ENCODE results near the gene CFAP65. TPM values are rescaled to one million over a fixed set of nuclear protein-coding genes. Genes with fewer than 3 reads are reported as not detected.

Gene CFAP65
- total RNA-seq, 2 donors from 2014 or later: not detected

DNA sequence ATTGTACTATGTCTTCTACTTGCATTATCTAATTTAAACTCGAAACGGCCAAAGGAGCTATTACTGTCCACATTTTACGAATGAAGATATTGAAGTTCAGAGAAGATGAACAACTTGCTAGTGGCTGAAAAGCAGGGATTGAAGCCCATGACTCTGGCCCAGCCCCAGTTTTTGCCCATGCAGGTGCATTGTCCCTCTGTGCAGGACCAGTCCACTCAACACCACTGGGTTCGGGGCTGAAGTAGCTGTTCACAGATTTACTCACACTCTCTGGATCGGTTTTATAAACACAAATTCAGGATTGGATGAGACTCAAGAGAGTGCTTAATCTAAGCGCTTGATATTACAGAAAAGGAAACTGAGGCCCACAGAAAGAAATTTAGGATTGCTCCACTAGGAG, 20.8 kb upstream of the CFAP65 start:
- 72 to 73% methylated on average over 6 of the region's 6 CpGs for WGBS, 2 donors
- Histone ChIP-seq H3K4me1 (peaks cover 38% of the 10 kb centered on the region), H3K36me3 (replicated peaks in 1 of 2; ENCODE audit: insufficient read depth in 1 of 2, low read depth in 2 of 2) (no peaks in the 10 kb centered on the region), H3K27ac (no peak overlapping the region), H3K9me3 (no peaks in the 10 kb centered on the region), H3K4me3 (no peak overlapping the region), H3K27me3 (peaks cover 5 to 22% of the 10 kb centered on the region in 2 donors)
- TF ChIP-seq, protein P1, sequence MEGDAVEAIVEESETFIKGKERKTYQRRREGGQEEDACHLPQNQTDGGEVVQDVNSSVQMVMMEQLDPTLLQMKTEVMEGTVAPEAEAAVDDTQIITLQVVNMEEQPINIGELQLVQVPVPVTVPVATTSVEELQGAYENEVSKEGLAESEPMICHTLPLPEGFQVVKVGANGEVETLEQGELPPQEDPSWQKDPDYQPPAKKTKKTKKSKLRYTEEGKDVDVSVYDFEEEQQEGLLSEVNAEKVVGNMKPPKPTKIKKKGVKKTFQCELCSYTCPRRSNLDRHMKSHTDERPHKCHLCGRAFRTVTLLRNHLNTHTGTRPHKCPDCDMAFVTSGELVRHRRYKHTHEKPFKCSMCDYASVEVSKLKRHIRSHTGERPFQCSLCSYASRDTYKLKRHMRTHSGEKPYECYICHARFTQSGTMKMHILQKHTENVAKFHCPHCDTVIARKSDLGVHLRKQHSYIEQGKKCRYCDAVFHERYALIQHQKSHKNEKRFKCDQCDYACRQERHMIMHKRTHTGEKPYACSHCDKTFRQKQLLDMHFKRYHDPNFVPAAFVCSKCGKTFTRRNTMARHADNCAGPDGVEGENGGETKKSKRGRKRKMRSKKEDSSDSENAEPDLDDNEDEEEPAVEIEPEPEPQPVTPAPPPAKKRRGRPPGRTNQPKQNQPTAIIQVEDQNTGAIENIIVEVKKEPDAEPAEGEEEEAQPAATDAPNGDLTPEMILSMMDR (IDR thresholded peaks at IDR 0.05): no peak
- DNase-seq: no peak
- intact Hi-C loops (cut with DNase I): no loop called here
- ATAC-seq: no peak

DNA sequence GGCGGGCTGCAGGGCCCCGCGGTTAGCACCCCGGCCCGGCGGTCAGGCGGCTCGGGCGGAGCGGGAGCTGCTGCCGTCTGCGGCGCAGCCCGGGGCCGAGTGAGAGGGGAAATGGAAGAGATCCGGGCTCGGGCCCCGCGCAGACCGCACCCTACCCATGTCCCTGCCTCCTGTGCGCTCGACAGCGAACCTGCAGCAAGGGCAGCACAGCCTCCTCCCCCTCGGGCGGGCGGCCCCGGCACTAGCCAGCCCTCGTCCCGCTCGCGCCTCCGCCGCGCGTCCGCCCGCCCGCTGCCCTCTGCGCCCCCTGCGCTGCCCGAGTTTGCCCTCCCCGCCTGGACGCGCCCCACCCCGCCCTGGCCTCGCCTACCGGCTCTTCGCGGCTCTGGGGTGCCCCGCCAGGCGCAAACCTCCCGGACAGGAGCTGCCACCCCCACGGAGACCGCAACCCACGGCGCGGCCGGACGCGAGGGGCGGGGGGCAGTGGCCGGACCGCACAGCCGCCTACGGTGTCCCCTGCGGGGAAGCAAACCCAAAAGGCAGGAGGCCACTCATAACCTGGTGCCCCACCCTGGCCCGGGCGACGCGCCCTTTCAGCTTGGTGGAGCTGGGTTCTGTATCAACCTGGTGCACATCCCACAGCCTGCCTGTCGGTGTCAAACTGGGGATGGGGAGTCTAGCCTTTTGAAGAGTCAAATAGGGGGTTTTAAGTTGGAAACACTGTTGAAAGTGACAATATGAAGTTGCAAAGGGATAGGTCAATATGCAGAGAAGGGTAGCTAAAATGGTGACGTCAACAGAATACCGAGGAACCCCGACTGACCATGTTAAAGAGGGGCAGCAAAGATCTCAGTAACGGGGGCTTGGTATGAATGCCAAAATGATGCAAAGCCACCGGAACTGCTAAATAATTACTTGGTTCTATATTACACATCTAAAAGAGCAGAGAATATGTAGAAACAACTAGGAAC, 19.8 kb upstream of the CFAP65 start, which contains the start of gene IHH:
Gene IHH (minus strand): TSS at position 101 of the 971 bp plus-strand sequence. CDS start 454 bp downstream, outside the sequence.
- ATAC-seq (no peak), DNase-seq (peak in 3 of 4 donors; percentile 29 to 40 (median 34))
- Histone ChIP-seq H3K36me3 (replicated peaks in 1 of 2; ENCODE audit: insufficient read depth in 1 of 2, low read depth in 2 of 2) (no peaks in the 10 kb centered on the region), H3K4me3 (no peak within 1 kb of the TSS), H3K4me1 (peaks cover 45% of the 10 kb centered on the region), H3K27ac (no peak within 1 kb of the TSS), H3K27me3 (peaks cover 5 to 28% of the 10 kb centered on the region in 2 donors), H3K9me3 (no peaks in the 10 kb centered on the region)
- TF ChIP-seq, protein P1 (IDR thresholded peaks at IDR 0.05): no peak
- TF ChIP-seq POLR2A (IDR thresholded peaks at IDR 0.05): no peak
- 3 to 11% methylated on average over 13 to 70 of the region's 76 CpGs for WGBS, 2 donors
- intact Hi-C loops (cut with DNase I): no loop called here

DNA sequence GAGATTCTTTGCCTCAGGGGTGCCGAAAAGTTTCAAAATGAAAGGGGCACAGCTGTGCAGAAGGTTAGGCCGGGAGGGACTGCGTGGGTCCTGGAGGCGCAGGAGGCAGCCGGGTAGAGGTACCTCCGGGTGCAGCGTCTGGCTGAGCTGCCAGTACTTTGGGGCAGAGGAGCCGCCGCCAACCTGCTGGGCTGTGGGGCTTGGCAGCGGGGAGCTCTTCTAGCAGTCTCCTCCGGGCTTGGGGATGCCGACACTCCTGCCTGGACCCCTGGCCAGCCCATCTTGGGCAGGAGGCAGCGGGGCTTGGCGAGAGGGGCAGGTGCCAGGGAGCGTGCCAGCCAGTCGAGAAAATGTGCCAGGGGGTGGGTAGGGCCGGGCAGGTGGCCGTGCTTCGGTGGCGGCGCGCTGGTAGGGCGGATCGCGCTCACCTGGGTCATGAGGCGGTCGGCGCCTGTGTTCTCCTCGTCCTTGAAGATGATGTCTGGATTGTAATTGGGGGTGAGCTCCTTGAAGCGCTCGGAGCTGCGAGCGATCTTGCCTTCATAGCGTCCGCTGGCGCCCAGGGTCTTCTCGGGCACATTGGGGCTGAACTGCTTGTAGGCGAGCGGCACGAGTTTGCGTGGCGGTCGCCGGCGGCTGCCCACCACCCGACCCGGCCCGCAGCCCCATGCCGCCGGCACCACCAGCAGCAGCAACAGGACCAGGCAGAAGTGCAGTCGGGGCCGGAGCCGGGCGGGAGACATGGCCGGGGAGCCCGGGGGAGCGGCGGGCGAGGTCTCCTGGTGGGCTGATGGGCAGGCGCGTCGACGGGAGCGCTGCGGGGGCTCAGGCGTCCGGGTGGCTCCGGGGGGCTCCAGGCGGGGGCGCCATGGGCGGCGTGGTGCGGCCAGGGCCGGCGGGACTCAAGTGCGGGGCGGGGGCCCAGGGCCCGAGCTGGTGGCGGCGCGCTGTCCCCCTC, 18.7 kb upstream of the CFAP65 start:
- no peak overlapping the region for H3K27ac ChIP-seq
- ATAC-seq: no peak
- intact Hi-C loops (cut with DNase I): loop anchor here (5.0 kb wide), 3 partner anchors 57 to 242 kb away; no protein-coding TSS in a partner anchor

DNA sequence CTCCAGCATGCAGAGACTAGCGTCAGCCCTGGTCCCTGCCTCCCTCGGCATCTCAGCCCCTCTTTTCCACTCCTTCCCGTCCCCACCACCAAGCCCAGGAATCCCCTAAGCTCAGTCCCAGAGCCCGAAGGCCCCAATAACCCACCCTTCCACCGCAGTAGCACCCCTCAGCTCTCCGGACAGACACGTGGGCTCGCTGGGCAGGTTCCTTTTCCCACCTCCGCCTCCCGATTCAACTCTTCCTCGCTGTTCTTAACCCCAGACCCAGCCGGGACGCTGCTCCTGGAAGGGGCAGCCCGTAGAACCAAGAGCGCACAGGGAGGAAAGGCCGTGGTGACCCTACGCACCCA, 18.0 kb upstream of the CFAP65 start:
- no peak overlapping the region for H3K27ac ChIP-seq
- intact Hi-C loops (cut with DNase I): loop anchor here (5.0 kb wide), 3 partner anchors 58 to 243 kb away; no protein-coding TSS in a partner anchor
- DNase-seq: no peak
- WGBS, 2 donors: 2 to 4% methylated on average over 17 of the region's 17 CpGs
- no peak overlapping the region for H3K4me3 ChIP-seq
- no peaks in the 10 kb centered on the region for H3K9me3 ChIP-seq
- peaks cover 5 to 28% of the 10 kb centered on the region in 2 donors for H3K27me3 ChIP-seq
- TF ChIP-seq, protein P1 (IDR thresholded peaks at IDR 0.05): no peak
- TF ChIP-seq POLR2A (IDR thresholded peaks at IDR 0.05): no peak
- no peaks in the 10 kb centered on the region for H3K36me3 ChIP-seq (replicated peaks in 1 of 2; ENCODE audit: insufficient read depth in 1 of 2, low read depth in 2 of 2)
- ATAC-seq: peak; percentile 2
- H3K4me1 ChIP-seq: peaks cover 45% of the 10 kb centered on the region

More for the DNA sequence above, 18.7 kb upstream of the CFAP65 start:
- no peaks in the 10 kb centered on the region for H3K9me3 ChIP-seq
- TF ChIP-seq POLR2A (IDR thresholded peaks at IDR 0.05): no peak
- TF ChIP-seq, protein P1 (IDR thresholded peaks at IDR 0.05): no peak
- WGBS, 2 donors: 2% methylated on average over 66 of the region's 81 CpGs; no CpG with 5 or more reads in 1 of the 2 donors
- no peak overlapping the region for H3K4me3 ChIP-seq
- peak in 3 of 4 donors; percentile 21 to 33 (median 32) for DNase-seq
- peaks cover 5 to 28% of the 10 kb centered on the region in 2 donors for H3K27me3 ChIP-seq
- peaks cover 45% of the 10 kb centered on the region for H3K4me1 ChIP-seq
- no peaks in the 10 kb centered on the region for H3K36me3 ChIP-seq (replicated peaks in 1 of 2; ENCODE audit: insufficient read depth in 1 of 2, low read depth in 2 of 2)
